ENCODE results near the gene SLC9C2.

DNA sequence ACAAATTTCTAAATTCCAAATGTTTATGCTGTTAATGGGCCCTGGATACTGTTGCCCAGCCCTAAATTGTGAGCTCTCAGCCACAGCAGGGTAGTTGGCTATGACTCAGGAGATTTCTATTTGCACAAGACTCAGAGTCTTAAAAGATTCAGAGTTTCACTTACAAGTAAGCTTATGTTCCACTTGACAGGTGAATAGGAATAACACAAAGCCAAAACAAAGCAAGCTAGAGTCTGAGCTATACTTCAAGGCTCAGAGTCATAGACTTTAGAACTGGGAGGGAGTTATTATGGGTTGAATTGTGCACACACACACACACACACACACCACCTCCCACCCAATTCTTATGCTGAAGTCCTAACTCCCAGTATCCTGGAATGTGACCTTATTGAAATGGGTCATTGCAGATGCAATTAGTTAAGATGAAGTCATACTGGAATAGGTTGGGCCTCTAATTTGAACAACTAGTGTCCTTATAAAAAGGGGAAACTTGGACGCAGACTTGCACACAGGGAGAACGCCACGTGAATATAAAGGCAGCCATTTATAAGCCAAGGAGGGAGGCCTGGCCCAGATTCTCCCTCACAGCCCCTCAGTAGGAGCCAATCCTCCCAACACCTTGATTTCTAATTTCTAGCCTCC is 95.5 kb downstream of the SLC9C2 start:
- TF ChIP-seq, protein P1, sequence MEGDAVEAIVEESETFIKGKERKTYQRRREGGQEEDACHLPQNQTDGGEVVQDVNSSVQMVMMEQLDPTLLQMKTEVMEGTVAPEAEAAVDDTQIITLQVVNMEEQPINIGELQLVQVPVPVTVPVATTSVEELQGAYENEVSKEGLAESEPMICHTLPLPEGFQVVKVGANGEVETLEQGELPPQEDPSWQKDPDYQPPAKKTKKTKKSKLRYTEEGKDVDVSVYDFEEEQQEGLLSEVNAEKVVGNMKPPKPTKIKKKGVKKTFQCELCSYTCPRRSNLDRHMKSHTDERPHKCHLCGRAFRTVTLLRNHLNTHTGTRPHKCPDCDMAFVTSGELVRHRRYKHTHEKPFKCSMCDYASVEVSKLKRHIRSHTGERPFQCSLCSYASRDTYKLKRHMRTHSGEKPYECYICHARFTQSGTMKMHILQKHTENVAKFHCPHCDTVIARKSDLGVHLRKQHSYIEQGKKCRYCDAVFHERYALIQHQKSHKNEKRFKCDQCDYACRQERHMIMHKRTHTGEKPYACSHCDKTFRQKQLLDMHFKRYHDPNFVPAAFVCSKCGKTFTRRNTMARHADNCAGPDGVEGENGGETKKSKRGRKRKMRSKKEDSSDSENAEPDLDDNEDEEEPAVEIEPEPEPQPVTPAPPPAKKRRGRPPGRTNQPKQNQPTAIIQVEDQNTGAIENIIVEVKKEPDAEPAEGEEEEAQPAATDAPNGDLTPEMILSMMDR (IDR thresholded peaks at IDR 0.05): no peak
- TF ChIP-seq EP300 (IDR thresholded peaks at IDR 0.05; ENCODE audit: low read depth) (no peak), POLR2A (IDR thresholded peaks at IDR 0.05) (no peak), POLR2AphosphoS5 (IDR thresholded peaks at IDR 0.05) (no peak)
